SK-N-SH (cell line): Measurements from ENCODE around the gene EFCAB6.

Source experiments
- ELF1 ChIP-seq: IDR thresholded peaks from 2 replicates; pipeline ENCODE4 v1.4.0; 2012
- FOXJ3 ChIP-seq: sonication (generic); formaldehyde crosslinking; IDR thresholded peaks from 2 replicates; pipeline ENCODE4 v1.5.1; 2020; ENCODE audit warnings: mild to moderate bottlenecking, missing genetic modification reagents
- GABPA ChIP-seq: IDR thresholded peaks from 2 replicates; pipeline ENCODE4 v1.4.0; 2012; ENCODE audit warnings: low read depth, mild to moderate bottlenecking
- NRF1 ChIP-seq: IDR thresholded peaks from 2 replicates; pipeline ENCODE4 v1.6.1; 2012; ENCODE audit warnings: low read depth, mild to moderate bottlenecking, low read length
- POLR2AphosphoS5 ChIP-seq: IDR thresholded peaks from 2 replicates; pipeline ENCODE4 v1.6.1; 2012; ENCODE audit warnings: low read depth, low read length
- RAD21 ChIP-seq: IDR thresholded peaks from 2 replicates; pipeline ENCODE4 v1.6.1; 2012; ENCODE audit warnings: mild to moderate bottlenecking, low read length
- RFX5 ChIP-seq: IDR thresholded peaks from 2 replicates; pipeline ENCODE4 v1.6.1; 2012; ENCODE audit warnings: mild to moderate bottlenecking, improper control_type of control experiment, low read length
- SIN3A ChIP-seq: IDR thresholded peaks from 2 replicates; pipeline ENCODE4 v1.6.1; 2012; ENCODE audit warnings: low read depth, mild to moderate bottlenecking, low read length, moderate library complexity, borderline replicate concordance
- TF ChIP-seq, protein P1 (sequence below): fragments of 200-600 bp; sonication (generic); IDR thresholded peaks from 2 replicates; pipeline ENCODE4 v1.6.1; 2017; ENCODE audit warnings: antibody characterized with exemption, mild to moderate bottlenecking, moderate library complexity
- TF ChIP-seq, protein P2 (sequence below): IDR thresholded peaks from 2 replicates; pipeline ENCODE4 v1.4.0; 2012; ENCODE audit warnings: low read depth
- TF ChIP-seq, protein P3 (sequence below): fragments of 150-350 bp; IDR thresholded peaks from 2 replicates; pipeline ENCODE4 v1.6.1; 2016; ENCODE audit warnings: mild to moderate bottlenecking, low read depth, low read length
- TF ChIP-seq, protein P4 (sequence below): IDR thresholded peaks from 2 replicates; pipeline ENCODE4 v1.6.1; 2012; ENCODE audit warnings: mild to moderate bottlenecking, low read depth, low read length, moderate library complexity
- TF ChIP-seq, protein P5 (sequence below): fragments of 150-350 bp; IDR thresholded peaks from 2 replicates; pipeline ENCODE4 v1.6.1; 2017; ENCODE audit warnings: antibody characterized with exemption, low read length, low read depth, borderline replicate concordance

DNA sequence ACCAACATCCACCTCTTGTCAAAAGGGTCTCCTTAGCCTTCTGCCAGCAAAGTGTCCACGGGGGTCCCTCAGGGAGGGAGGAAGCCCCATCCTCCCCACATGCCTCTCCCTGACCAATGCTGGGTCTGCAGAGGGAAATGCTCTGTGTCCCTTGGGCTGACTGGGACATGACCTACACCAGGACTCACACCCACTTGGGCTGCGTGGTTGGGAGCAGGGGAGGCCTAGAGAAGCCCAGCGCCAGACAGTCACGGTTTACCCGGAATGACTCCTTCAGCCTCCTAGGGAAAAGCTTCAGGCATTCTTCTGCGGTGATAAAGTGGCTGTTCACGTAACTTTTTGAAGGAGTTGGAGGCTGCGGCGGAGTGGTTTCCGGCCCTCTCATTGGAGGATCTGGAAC, 180.3 kb downstream of the EFCAB6 start:
- TF ChIP-seq RAD21 (no peak), SIN3A (no peak), GABPA (no peak), POLR2AphosphoS5 (no peak), ELF1 (no peak), RFX5 (no peak), FOXJ3 (CRISPR knock-in tag) (no peak), NRF1 (no peak)
- TF ChIP-seq, protein P1, sequence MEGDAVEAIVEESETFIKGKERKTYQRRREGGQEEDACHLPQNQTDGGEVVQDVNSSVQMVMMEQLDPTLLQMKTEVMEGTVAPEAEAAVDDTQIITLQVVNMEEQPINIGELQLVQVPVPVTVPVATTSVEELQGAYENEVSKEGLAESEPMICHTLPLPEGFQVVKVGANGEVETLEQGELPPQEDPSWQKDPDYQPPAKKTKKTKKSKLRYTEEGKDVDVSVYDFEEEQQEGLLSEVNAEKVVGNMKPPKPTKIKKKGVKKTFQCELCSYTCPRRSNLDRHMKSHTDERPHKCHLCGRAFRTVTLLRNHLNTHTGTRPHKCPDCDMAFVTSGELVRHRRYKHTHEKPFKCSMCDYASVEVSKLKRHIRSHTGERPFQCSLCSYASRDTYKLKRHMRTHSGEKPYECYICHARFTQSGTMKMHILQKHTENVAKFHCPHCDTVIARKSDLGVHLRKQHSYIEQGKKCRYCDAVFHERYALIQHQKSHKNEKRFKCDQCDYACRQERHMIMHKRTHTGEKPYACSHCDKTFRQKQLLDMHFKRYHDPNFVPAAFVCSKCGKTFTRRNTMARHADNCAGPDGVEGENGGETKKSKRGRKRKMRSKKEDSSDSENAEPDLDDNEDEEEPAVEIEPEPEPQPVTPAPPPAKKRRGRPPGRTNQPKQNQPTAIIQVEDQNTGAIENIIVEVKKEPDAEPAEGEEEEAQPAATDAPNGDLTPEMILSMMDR, result no peak
- TF ChIP-seq, protein P2, sequence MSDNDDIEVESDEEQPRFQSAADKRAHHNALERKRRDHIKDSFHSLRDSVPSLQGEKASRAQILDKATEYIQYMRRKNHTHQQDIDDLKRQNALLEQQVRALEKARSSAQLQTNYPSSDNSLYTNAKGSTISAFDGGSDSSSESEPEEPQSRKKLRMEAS, result no peak
- TF ChIP-seq, protein P3, sequence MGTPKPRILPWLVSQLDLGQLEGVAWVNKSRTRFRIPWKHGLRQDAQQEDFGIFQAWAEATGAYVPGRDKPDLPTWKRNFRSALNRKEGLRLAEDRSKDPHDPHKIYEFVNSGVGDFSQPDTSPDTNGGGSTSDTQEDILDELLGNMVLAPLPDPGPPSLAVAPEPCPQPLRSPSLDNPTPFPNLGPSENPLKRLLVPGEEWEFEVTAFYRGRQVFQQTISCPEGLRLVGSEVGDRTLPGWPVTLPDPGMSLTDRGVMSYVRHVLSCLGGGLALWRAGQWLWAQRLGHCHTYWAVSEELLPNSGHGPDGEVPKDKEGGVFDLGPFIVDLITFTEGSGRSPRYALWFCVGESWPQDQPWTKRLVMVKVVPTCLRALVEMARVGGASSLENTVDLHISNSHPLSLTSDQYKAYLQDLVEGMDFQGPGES, result no peak
- TF ChIP-seq, protein P4, sequence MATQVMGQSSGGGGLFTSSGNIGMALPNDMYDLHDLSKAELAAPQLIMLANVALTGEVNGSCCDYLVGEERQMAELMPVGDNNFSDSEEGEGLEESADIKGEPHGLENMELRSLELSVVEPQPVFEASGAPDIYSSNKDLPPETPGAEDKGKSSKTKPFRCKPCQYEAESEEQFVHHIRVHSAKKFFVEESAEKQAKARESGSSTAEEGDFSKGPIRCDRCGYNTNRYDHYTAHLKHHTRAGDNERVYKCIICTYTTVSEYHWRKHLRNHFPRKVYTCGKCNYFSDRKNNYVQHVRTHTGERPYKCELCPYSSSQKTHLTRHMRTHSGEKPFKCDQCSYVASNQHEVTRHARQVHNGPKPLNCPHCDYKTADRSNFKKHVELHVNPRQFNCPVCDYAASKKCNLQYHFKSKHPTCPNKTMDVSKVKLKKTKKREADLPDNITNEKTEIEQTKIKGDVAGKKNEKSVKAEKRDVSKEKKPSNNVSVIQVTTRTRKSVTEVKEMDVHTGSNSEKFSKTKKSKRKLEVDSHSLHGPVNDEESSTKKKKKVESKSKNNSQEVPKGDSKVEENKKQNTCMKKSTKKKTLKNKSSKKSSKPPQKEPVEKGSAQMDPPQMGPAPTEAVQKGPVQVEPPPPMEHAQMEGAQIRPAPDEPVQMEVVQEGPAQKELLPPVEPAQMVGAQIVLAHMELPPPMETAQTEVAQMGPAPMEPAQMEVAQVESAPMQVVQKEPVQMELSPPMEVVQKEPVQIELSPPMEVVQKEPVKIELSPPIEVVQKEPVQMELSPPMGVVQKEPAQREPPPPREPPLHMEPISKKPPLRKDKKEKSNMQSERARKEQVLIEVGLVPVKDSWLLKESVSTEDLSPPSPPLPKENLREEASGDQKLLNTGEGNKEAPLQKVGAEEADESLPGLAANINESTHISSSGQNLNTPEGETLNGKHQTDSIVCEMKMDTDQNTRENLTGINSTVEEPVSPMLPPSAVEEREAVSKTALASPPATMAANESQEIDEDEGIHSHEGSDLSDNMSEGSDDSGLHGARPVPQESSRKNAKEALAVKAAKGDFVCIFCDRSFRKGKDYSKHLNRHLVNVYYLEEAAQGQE, result no peak
- TF ChIP-seq, protein P5, sequence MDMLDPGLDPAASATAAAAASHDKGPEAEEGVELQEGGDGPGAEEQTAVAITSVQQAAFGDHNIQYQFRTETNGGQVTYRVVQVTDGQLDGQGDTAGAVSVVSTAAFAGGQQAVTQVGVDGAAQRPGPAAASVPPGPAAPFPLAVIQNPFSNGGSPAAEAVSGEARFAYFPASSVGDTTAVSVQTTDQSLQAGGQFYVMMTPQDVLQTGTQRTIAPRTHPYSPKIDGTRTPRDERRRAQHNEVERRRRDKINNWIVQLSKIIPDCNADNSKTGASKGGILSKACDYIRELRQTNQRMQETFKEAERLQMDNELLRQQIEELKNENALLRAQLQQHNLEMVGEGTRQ, result no peak
